Activated naive CD4-positive, alpha-beta T cell (primary cell): ENCODE measurements around the gene FAT1.
"Not testable (repeated sequence)": the region's sequence is repeated elsewhere in the genome, so short reads cannot be mapped to it uniquely, and the experiment has no call there.

Experiments used
- DNase-seq, 4 experiments: peaks; one replicate each; lab custom pipeline; 2025; lab: John Stamatoyannopoulos, UW

The FAT1 gene

GRCh38 chr4:186723292-186724057, at the start of gene FAT1:
FAT1 (minus strand) TSS chr4:186723856; CDS start chr4:186709827, 14,029 bp downstream.
- DNase-seq, result no peak

GRCh38 chr4:186772936-186773487, 49.4 kb upstream of the FAT1 start:
- no peak for DNase-seq

- DNase-seq, result no peak
These were observed 48.0 kb upstream of the FAT1 start for GRCh38 chr4:186771624-186772023.

GRCh38 chr4:186770481-186771175, 47.0 kb upstream of the FAT1 start:
- DNase-seq, result no peak

GRCh38 chr4:186767794-186768193, 44.1 kb upstream of the FAT1 start:
- no peak for DNase-seq

- no peak for DNase-seq
These were observed 42.3 kb upstream of the FAT1 start for GRCh38 chr4:186765673-186766546.

- DNase-seq, result no peak
These were observed 41.5 kb upstream of the FAT1 start for GRCh38 chr4:186765138-186765537.

- no peak for DNase-seq
These were observed 40.8 kb upstream of the FAT1 start for GRCh38 chr4:186764457-186764856.

GRCh38 chr4:186762865-186763264, 39.2 kb upstream of the FAT1 start:
- no peak for DNase-seq

- no peak for DNase-seq
These were observed 38.7 kb upstream of the FAT1 start for GRCh38 chr4:186762361-186762760.

- not testable (repeated sequence) for DNase-seq
These were observed 38.3 kb upstream of the FAT1 start for GRCh38 chr4:186761956-186762355.

GRCh38 chr4:186761393-186761792, 37.7 kb upstream of the FAT1 start:
- no peak for DNase-seq

GRCh38 chr4:186760576-186760975, 36.9 kb upstream of the FAT1 start:
- no peak for DNase-seq

- no peak for DNase-seq
These were observed 36.3 kb upstream of the FAT1 start for GRCh38 chr4:186759990-186760389.

GRCh38 chr4:186758929-186759682, 35.5 kb upstream of the FAT1 start:
- no peak for DNase-seq

- no peak for DNase-seq
These were observed 34.2 kb upstream of the FAT1 start for GRCh38 chr4:186757696-186758355.

- DNase-seq, result not testable (repeated sequence)
These were observed 32.9 kb upstream of the FAT1 start for GRCh38 chr4:186756550-186756949.

- no peak for DNase-seq
These were observed 32.2 kb upstream of the FAT1 start for GRCh38 chr4:186755550-186756519.

GRCh38 chr4:186754976-186755375, 31.3 kb upstream of the FAT1 start:
- DNase-seq, result no peak

GRCh38 chr4:186752325-186752724, 28.7 kb upstream of the FAT1 start:
- no peak for DNase-seq
